Neural crest cell (in vitro differentiated cells): ENCODE results near the gene WIZ. TPM values are rescaled to one million over a fixed set of nuclear protein-coding genes. Genes with fewer than 3 reads are reported as not detected.
A peak's percentile ranks its signal among the peaks of the same experiment; 100 is the strongest.

Experiments
- DNase-seq: peaks from one replicate; pipeline ENCODE4 v3.0.0; 2021; ENCODE audit warnings: low read depth, mixed read lengths, low spot score
- H3K27ac Mint-ChIP-seq: one replicate; pipeline ENCODE4 v1.8.0; 2021; ENCODE audit warnings: mild to moderate bottlenecking, mixed read lengths; ENCODE audit not compliant: unreplicated experiment
- H3K27me3 Mint-ChIP-seq: 2 replicates; pipeline ENCODE4 v1.8.0; 2021; ENCODE audit warnings: low read depth, mild to moderate bottlenecking, mixed read lengths
- H3K36me3 Mint-ChIP-seq: 2 replicates; pipeline ENCODE4 v1.8.0; 2021; ENCODE audit warnings: low read depth, mild to moderate bottlenecking, mixed read lengths
- H3K4me1 Mint-ChIP-seq: 2 replicates; pipeline ENCODE4 v1.8.0; 2021; ENCODE audit warnings: mixed read lengths
- H3K4me3 Mint-ChIP-seq: one replicate; pipeline ENCODE4 v1.8.0; 2021; ENCODE audit warnings: mild to moderate bottlenecking, mixed read lengths
- H3K9me3 Mint-ChIP-seq: 2 replicates; pipeline ENCODE4 v1.8.0; 2021; ENCODE audit warnings: mixed read lengths
- long read RNA-seq: library from polyadenylated mRNA; unstranded; transcript quantifications from one replicate; pipeline ENCODE4 v2.0.0, GENCODE V29; 2020
- total RNA-seq: library from RNA; stranded (reverse); gene quantifications from 2 replicates; pipeline ENCODE4 v1.2.1, GENCODE V29; 2021
- TF ChIP-seq, protein P1 (sequence below): fragments of 200-600 bp; sonication (generic); conservative IDR thresholded peaks from 2 replicates; pipeline ENCODE4 v1.5.0; 2021; ENCODE audit warnings: antibody characterized with exemption, mild to moderate bottlenecking

WIZ gene, protein sequence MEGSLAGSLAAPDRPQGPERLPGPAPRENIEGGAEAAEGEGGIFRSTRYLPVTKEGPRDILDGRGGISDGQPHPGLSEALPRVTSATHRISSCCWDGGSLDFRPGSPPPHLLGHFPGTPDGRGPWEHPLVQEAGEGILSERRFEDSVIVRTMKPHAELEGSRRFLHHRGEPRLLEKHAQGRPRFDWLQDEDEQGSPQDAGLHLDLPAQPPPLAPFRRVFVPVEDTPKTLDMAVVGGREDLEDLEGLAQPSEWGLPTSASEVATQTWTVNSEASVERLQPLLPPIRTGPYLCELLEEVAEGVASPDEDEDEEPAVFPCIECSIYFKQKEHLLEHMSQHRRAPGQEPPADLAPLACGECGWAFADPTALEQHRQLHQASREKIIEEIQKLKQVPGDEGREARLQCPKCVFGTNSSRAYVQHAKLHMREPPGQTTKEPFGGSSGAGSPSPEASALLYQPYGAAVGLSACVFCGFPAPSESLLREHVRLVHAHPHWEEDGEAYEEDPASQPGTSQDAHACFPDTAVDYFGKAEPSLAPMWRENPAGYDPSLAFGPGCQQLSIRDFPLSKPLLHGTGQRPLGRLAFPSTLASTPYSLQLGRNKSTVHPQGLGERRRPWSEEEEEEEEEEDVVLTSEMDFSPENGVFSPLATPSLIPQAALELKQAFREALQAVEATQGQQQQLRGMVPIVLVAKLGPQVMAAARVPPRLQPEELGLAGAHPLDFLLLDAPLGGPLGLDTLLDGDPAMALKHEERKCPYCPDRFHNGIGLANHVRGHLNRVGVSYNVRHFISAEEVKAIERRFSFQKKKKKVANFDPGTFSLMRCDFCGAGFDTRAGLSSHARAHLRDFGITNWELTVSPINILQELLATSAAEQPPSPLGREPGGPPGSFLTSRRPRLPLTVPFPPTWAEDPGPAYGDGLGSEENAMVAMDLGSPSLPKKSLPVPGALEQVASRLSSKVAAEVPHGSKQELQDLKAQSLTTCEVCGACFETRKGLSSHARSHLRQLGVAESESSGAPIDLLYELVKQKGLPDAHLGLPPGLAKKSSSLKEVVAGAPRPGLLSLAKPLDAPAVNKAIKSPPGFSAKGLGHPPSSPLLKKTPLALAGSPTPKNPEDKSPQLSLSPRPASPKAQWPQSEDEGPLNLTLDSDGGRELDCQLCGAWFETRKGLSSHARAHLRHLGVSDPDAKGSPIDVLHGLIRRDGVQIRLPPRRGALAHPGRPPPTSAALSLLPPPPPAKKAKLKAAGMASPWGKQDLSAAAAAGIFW (N-terminal part only)
- 77.1 and 80.2 TPM in 2 replicates for total RNA-seq
- long read RNA-seq, partial matches to known transcripts: 2 of 2 reads
- long read RNA-seq, other reads (novel, unspliced or antisense): 0 of 2 reads

DNA sequence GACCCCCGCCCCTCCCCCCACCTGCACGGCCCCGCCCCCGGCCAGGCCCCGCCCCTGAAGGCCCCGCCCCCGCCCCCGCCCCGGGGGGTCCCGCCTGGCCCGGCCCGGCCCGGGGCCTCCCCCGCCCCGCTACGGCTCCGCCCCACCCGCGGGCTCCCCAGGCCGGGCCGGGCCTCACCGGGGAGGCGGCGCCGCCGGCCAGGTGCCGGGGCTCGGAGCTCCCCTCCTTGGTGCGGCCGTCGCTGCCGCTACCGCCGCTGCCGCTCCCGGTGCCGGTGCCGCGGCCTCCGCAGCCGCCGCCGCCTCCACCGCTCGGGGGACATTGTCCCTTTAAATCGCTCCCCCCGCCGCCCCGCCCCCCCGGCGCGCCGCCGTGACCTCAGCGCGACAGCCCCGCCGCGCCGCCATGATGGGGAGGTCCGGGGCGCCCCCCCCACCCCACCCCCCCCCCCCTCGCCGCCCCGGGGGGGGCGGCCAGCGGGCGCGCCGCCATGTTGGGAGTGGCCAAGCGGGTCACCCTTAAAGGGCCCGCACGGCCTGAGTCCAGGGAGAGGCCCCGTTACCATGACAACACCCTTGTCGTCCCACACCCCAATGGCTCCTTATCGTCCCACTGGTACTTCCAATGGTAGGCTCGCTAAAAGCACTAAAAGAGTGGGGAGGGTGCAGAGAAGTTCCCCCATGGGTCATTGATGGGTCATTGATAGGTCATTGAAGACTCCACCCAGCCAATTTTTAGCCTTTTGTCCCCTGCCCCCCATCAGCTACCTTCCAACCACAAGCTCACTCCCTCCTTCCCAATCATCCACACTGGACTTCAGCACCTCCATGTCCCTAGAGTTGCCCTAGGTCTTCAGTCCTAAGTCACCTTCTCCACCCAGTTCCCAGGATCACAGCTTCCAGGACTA is at the start of gene WIZ:
Gene WIZ (minus strand): TSS at position 337 of the 908 bp plus-strand sequence. CDS start 1,649 bp downstream, outside the sequence.
- Mint-ChIP-seq H3K27ac (peak within 1 kb of the TSS; percentile 80), H3K9me3 (peaks cover 3% of the 10 kb centered on the region), H3K4me1 (peaks cover 24% of the 10 kb centered on the region), H3K4me3 (peak within 1 kb of the TSS; percentile 92), H3K36me3 (peaks cover 3% of the 10 kb centered on the region), H3K27me3 (peaks cover 37% of the 10 kb centered on the region)
- TF ChIP-seq, protein P1, sequence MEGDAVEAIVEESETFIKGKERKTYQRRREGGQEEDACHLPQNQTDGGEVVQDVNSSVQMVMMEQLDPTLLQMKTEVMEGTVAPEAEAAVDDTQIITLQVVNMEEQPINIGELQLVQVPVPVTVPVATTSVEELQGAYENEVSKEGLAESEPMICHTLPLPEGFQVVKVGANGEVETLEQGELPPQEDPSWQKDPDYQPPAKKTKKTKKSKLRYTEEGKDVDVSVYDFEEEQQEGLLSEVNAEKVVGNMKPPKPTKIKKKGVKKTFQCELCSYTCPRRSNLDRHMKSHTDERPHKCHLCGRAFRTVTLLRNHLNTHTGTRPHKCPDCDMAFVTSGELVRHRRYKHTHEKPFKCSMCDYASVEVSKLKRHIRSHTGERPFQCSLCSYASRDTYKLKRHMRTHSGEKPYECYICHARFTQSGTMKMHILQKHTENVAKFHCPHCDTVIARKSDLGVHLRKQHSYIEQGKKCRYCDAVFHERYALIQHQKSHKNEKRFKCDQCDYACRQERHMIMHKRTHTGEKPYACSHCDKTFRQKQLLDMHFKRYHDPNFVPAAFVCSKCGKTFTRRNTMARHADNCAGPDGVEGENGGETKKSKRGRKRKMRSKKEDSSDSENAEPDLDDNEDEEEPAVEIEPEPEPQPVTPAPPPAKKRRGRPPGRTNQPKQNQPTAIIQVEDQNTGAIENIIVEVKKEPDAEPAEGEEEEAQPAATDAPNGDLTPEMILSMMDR: no peak
- DNase-seq: peak; percentile 72

GRCh38 chr19:15498910-15499309 is 49.2 kb upstream of the WIZ start:
- peaks cover 4% of the 10 kb centered on the region for H3K9me3 Mint-ChIP-seq
- no peaks in the 10 kb centered on the region for H3K4me1 Mint-ChIP-seq
- no peaks in the 10 kb centered on the region for H3K36me3 Mint-ChIP-seq
- peaks cover 35% of the 10 kb centered on the region for H3K27me3 Mint-ChIP-seq
- no peak overlapping the region for H3K4me3 Mint-ChIP-seq
- TF ChIP-seq, protein P1: no peak
- no peak overlapping the region for H3K27ac Mint-ChIP-seq
- no peak for DNase-seq

GRCh38 chr19:15498156-15498858 is 48.6 kb upstream of the WIZ start:
- no peak overlapping the region for H3K27ac Mint-ChIP-seq
- peaks cover 36% of the 10 kb centered on the region for H3K27me3 Mint-ChIP-seq
- no peaks in the 10 kb centered on the region for H3K36me3 Mint-ChIP-seq
- no peak for DNase-seq
- H3K9me3 Mint-ChIP-seq: peaks cover 4% of the 10 kb centered on the region
- H3K4me3 Mint-ChIP-seq: no peak overlapping the region
- H3K4me1 Mint-ChIP-seq: no peaks in the 10 kb centered on the region
- TF ChIP-seq, protein P1: no peak

DNA sequence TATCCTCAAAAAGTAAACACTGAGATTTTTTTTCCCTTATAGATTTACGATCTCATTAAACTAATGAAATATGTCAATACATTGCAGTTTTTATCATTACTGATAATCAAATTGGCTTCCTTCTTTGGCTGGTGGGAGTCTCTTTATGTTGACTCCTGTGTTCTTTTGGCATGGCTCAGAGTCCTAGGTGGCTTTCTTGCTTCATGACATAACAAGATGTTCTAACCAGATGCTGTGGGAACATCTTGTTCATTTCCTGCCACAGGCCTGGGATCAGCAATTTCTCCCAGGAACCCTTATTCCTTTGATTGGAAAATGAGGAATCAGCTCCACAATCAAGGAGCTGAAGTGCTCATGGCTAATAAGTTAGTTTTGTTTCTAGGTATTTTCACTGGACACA is 45.4 kb upstream of the WIZ start:
- DNase-seq: no peak
- TF ChIP-seq, protein P1: no peak
- Mint-ChIP-seq H3K4me1 (no peaks in the 10 kb centered on the region), H3K27me3 (peaks cover 23% of the 10 kb centered on the region), H3K27ac (no peak overlapping the region), H3K4me3 (no peak overlapping the region), H3K36me3 (no peaks in the 10 kb centered on the region), H3K9me3 (peaks cover 4% of the 10 kb centered on the region)
